HG02973 (cell line): ENCODE measurements around the gene TIMP1.

Source experiments
- ATAC-seq: cut with Tn5 transposase; IDR thresholded peaks from one replicate; pipeline ENCODE4 v1.9.1; 2021; ENCODE audit warnings: moderate library complexity; ENCODE audit not compliant: unreplicated experiment

The TIMP1 gene

DNA sequence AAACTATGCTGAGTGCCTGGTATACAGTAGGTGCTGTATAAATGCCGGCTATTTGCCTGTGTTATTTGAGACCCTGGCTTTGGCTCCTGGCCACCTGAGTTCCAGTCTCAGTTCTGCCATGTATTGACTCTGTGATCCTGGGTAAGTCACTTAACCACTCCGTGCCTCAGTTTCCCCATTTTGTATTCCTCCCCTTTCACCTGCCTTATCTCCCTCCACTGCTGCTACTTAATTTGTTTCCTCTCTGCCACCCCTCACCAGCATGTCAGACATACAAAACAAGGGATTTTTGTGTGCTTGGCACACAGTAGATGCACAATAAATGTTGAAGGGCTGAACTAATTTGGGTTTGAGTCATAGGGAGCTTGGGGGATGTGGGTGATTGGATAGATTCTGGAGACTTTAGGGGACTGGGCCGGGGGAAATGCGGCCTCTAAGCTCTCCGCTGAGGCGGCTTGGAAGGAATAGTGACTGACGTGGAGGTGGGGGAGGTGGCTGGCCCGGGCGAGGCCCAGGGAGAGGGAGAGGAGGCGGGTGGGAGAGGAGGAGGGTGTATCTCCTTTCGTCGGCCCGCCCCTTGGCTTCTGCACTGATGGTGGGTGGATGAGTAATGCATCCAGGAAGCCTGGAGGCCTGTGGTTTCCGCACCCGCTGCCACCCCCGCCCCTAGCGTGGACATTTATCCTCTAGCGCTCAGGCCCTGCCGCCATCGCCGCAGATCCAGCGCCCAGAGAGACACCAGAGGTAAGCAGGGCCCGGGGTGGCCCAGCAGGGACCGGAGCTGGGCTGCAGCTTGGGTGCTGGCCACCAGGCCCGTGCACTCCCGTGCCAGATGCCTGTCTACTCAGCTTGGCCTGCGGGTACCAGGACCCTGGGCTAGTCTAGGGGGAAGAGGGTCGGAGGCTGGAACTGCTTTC is at the start of gene TIMP1:
TSS of gene TIMP1 (plus strand) at position 706 of the 917 bp plus-strand sequence. CDS start 980 bp downstream, outside the sequence.
- peak; percentile 89 for ATAC-seq

GRCh38 chrX:47539860-47540259 is 42.4 kb upstream of the TIMP1 start:
- ATAC-seq: no peak

- no peak for ATAC-seq
Measured at GRCh38 chrX:47540754-47541538, 41.3 kb upstream of the TIMP1 start.

DNA sequence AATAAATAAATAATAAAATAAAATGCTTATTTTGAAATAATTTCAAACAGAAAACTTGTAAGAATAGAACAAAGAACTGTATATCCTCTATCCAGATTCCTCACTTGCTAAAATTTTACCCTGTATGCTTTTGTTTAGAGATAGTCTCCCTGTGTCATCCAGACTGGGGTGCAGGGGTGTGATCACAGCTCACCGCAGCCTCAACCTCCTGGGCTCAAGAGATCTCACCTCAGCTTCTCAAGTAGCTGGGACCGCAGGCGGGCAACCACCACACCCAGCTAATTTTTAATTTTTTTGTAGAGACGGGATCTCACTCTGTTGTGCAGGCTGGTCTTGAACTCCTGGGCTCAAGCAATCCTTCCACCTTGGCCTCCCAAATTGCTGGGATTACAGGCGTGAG is 38.7 kb upstream of the TIMP1 start:
- no peak for ATAC-seq

DNA sequence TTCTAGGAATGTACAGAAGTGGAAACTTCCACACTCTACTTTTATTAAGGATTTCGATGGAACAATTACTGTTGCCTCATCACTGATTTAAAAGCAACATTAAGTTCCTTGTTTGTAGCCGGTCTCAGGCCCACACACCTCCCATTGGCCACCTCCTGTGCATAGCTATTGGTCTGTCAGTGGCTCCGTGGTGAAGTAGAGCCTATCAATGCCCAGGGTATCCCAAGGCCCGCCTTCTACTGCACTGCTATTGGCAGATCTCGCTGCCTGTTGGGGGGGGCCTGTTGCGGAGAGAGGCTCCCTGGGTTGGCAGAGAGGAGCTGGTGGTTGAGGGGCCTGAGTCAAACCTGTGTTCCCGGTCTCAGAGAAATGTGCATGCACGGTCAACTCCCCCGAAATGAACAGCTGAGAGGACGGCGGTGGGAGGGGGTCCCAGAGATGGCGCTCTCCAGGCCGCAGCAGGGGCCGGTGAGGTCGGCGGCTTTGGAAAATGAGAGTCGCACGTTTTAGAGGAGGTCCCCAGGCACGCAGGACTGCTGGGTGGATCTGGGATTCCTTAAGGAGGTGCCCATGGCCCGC is 26.1 kb upstream of the TIMP1 start:
- ATAC-seq: peak; percentile 87

- no peak for ATAC-seq
Measured at GRCh38 chrX:47558436-47558835, 23.8 kb upstream of the TIMP1 start.

- ATAC-seq: no peak
Measured at GRCh38 chrX:47560179-47560933, 21.9 kb upstream of the TIMP1 start.

DNA sequence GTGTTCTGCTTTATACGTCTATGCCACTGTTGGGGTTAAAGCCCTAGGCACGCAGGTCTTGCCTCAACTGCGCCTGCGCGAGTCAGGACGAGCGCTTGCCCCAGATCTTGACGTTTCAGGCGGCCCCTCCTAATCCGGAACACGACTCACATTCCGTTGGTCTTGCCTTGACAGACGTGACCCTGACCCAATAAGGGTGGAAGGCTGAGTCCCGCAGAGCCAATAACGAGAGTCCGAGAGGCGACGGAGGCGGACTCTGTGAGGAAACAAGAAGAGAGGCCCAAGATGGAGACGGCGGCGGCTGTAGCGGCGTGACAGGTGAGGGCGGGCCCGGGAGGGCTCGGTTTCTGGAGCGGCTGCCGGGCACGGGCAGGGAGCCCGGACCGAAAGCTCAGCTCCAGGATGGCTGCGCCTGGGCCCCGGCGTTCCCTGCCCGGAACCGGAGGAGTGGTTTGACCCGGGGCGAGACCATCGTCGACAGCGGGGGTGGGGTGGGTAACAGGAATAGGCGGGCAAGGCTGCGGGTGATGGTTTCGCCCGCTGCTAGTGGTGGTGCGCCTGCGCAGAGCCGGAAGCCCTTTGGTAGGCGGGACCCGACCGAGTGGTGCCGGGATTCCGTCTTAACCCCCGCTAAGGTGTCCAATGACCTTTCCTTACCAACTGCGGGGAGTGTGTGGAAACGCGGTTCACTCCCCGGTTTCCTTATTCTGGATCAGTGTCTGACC is 21.1 kb upstream of the TIMP1 start, which contains the start of gene ARAF:
TSS of gene ARAF (plus strand) at position 272 of the 725 bp plus-strand sequence. CDS start 1,763 bp downstream, outside the sequence.
- ATAC-seq: peak; percentile 85

- no peak for ATAC-seq
Measured at GRCh38 chrX:47561659-47562151, 20.5 kb upstream of the TIMP1 start.

GRCh38 chrX:47562615-47563243 is 19.5 kb upstream of the TIMP1 start:
- no peak for ATAC-seq

GRCh38 chrX:47563801-47564315 is 18.4 kb upstream of the TIMP1 start:
- ATAC-seq: no peak

- no peak for ATAC-seq
Measured at GRCh38 chrX:47564438-47565085, 17.7 kb upstream of the TIMP1 start.

DNA sequence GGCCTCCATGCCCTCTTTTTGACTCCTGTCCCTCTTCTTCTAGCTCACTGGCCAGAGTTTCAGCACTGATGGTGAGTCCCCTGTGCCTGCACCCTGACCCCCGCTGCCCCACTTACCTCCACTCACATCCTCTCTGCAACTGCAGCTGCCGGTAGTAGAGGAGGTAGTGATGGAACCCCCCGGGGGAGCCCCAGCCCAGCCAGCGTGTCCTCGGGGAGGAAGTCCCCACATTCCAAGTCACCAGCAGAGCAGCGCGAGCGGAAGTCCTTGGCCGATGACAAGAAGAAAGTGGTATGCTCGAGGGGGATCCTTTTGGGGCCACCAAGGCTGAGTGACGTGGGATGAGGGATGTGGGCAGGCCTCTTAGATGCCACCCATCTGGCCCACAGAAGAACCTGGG is 15.4 kb upstream of the TIMP1 start:
- no peak for ATAC-seq

- ATAC-seq: no peak
Measured at GRCh38 chrX:47568656-47569295, 13.5 kb upstream of the TIMP1 start.

- ATAC-seq: no peak
Measured at GRCh38 chrX:47570794-47571193, 11.4 kb upstream of the TIMP1 start.

GRCh38 chrX:47571215-47571614 is 11.0 kb upstream of the TIMP1 start:
- no peak for ATAC-seq

GRCh38 chrX:47571896-47572295 is 10.3 kb upstream of the TIMP1 start:
- ATAC-seq: no peak

- ATAC-seq: no peak
Measured at GRCh38 chrX:47572773-47573340, 9.4 kb upstream of the TIMP1 start.
